CD4-positive, alpha-beta T cell (primary cell): ENCODE data around the gene TRPM1. TPM values are rescaled to one million over a fixed set of nuclear protein-coding genes. Genes with fewer than 3 reads are reported as not detected.

ENCODE experiments used
- ATAC-seq: fragments of 200-7000 bp; cut with Tn5 transposase; one replicate; pipeline ENCODE4 v1.10.0; 2022; ENCODE audit warnings: mild to moderate bottlenecking; ENCODE audit not compliant: poor library complexity
- CTCF ChIA-PET: fragments of 350-600 bp; sonication (Branson Sonifier 250); formaldehyde crosslinking; loops from one replicate; lab custom pipeline; 2021; ENCODE audit warnings: antibody characterized with exemption, inconsistent platforms; lab: Charles Lee
- POLR2A ChIA-PET: fragments of 350-600 bp; sonication (Branson Sonifier 250); formaldehyde crosslinking; loops from one replicate; lab custom pipeline; 2021; ENCODE audit warnings: antibody characterized with exemption, inconsistent platforms; lab: Charles Lee
- DNase-seq, 14 experiments: peaks; one replicate each; pipeline ENCODE4 v3.0.0-alpha.2; 2013 to 2020; ENCODE audit warnings: mixed read lengths in 2 of 14
- H3K27ac ChIP-seq, 2 donors: one replicate each; pipeline versions ENCODE4 v1.5.1 to v1.7.0; 2013; ENCODE audit warnings: low read length in 2 of 2, low read depth in 1 of 2, mild to moderate bottlenecking in 1 of 2
- H3K27me3 ChIP-seq, 2 experiments: 1 replicate in 1 of 2; 2 replicates in 1 of 2; pipeline versions ENCODE4 v1.6.1 to v1.7.0; 2013; ENCODE audit warnings: low read length in 2 of 2, control low read depth in 1 of 2, mild to moderate bottlenecking in 1 of 2, moderate library complexity in 1 of 2; ENCODE audit not compliant: insufficient read depth in 2 of 2, control insufficient read depth in 1 of 2
- H3K36me3 ChIP-seq: one replicate; pipeline ENCODE4 v1.6.1; 2013; ENCODE audit warnings: low read length, control low read depth; ENCODE audit not compliant: insufficient read depth
- H3K4me1 ChIP-seq: one replicate; pipeline ENCODE4 v1.6.1; 2013; ENCODE audit warnings: low read length, control low read depth; ENCODE audit not compliant: insufficient read depth
- H3K4me3 ChIP-seq: one replicate; pipeline ENCODE4 v1.5.1; 2013; ENCODE audit warnings: mild to moderate bottlenecking, low read length, moderate library complexity
- H3K9me3 ChIP-seq, 2 experiments: 1 replicate in 1 of 2; 2 replicates in 1 of 2; pipeline versions ENCODE4 v1.6.1 to v1.7.0; 2013; ENCODE audit warnings: low read length in 2 of 2, mild to moderate bottlenecking in 2 of 2, control low read depth in 1 of 2, moderate library complexity in 1 of 2; ENCODE audit not compliant: control insufficient read depth in 1 of 2, insufficient read depth in 1 of 2
- H3K27ac Mint-ChIP-seq: one replicate; pipeline ENCODE4 v1.8.0; 2020; ENCODE audit warnings: mixed read lengths
- H3K27me3 Mint-ChIP-seq: one replicate; pipeline ENCODE4 v1.8.0; 2021; ENCODE audit warnings: mixed read lengths
- H3K36me3 Mint-ChIP-seq: one replicate; pipeline ENCODE4 v1.8.0; 2021; ENCODE audit warnings: low read depth, mixed read lengths
- H3K4me1 Mint-ChIP-seq: one replicate; pipeline ENCODE4 v1.8.0; 2021; ENCODE audit warnings: low read depth, mixed read lengths
- H3K4me3 Mint-ChIP-seq: one replicate; pipeline ENCODE4 v1.8.0; 2020; ENCODE audit warnings: mild to moderate bottlenecking, mixed read lengths
- H3K9me3 Mint-ChIP-seq: one replicate; pipeline ENCODE4 v1.8.0; 2020; ENCODE audit warnings: mixed read lengths
- CTCF ChIP-seq: fragments of 200-600 bp; IDR thresholded peaks from one replicate; pipeline ENCODE4 v1.8.0; 2022; ENCODE audit warnings: antibody characterized with exemption, mild to moderate bottlenecking
- intact Hi-C, 2 experiments: fragments of 100-400 bp; cut with DNase I in 1 of 2; cut with micrococcal nuclease in 1 of 2; formaldehyde crosslinking; loops; one replicate each; pipeline versions ENCODE4 v1.15.1 to v1.9.0; 2023 to 2025; cut with DNase I, micrococcal nuclease
- total RNA-seq, 174 experiments: library from RNA in 2 of 174; stranded (reverse) in 2 of 174; gene quantifications; one replicate each; pipeline ENCODE4 v1.2.3 and lab custom pipeline; 2021 to 2026

Gene TRPM1
- total RNA-seq, 2 experiments from 2014 or later, result not detected

GRCh38 chr15:31129769-31130303 lies 28.3 kb upstream of the TRPM1 start:
- Histone ChIP-seq H3K27ac (no peak overlapping the region), H3K4me1 (peaks cover 5% of the 10 kb centered on the region), H3K4me3 (no peak overlapping the region), H3K9me3 (no peaks in the 10 kb centered on the region), H3K36me3 (no peaks in the 10 kb centered on the region), H3K27me3 (no peaks in the 10 kb centered on the region)
- no peak overlapping the region for H3K4me3 Mint-ChIP-seq
- H3K36me3 Mint-ChIP-seq, result no peaks in the 10 kb centered on the region
- no peak for TF ChIP-seq CTCF
- ATAC-seq (no peak), DNase-seq (no peak)
- no peaks in the 10 kb centered on the region for H3K27me3 Mint-ChIP-seq
- POLR2A ChIA-PET, result interaction anchor here (1.0 to 1.1 kb wide), 2 partner anchors 205 to 235 kb away, joined by 3 read pairs; no protein-coding TSS in a partner anchor
- no peak overlapping the region for H3K27ac Mint-ChIP-seq
- CTCF ChIA-PET, result interaction anchor here (0.7 to 1.5 kb wide), 13 partner anchors 8 to 471 kb away, joined by 3 to 8 read pairs (median 3); no protein-coding TSS in a partner anchor
- no peaks in the 10 kb centered on the region for H3K9me3 Mint-ChIP-seq
- intact Hi-C loops, result loop anchor here (1.0 to 2.0 kb wide), 3 partner anchors 359 to 469 kb away; no protein-coding TSS in a partner anchor
- H3K4me1 Mint-ChIP-seq, result no peaks in the 10 kb centered on the region

- Mint-ChIP-seq H3K27ac (no peak overlapping the region), H3K27me3 (no peaks in the 10 kb centered on the region), H3K4me3 (no peak overlapping the region), H3K4me1 (no peaks in the 10 kb centered on the region), H3K9me3 (no peaks in the 10 kb centered on the region), H3K36me3 (no peaks in the 10 kb centered on the region)
- ChIA-PET CTCF (interaction anchor here (0.7 to 1.5 kb wide), 13 partner anchors 9 to 471 kb away, joined by 3 to 8 read pairs (median 3); no protein-coding TSS in a partner anchor), POLR2A (interaction anchor here (0.6 to 1.1 kb wide), 3 partner anchors 197 to 234 kb away, joined by 3 read pairs; partner anchors contain the start of gene KLF13)
- H3K4me3 ChIP-seq, result no peak overlapping the region
- TF ChIP-seq CTCF, result peak; percentile 82
- H3K36me3 ChIP-seq, result no peaks in the 10 kb centered on the region
- peaks cover 5% of the 10 kb centered on the region for H3K4me1 ChIP-seq
- intact Hi-C loops, result loop anchor here (1.0 to 2.0 kb wide), 3 partner anchors 360 to 468 kb away; no protein-coding TSS in a partner anchor
- ATAC-seq, result peak; percentile 86
- H3K27ac ChIP-seq, result no peak overlapping the region
- DNase-seq, result peak; percentile 58 to 85 (median 74)
- H3K27me3 ChIP-seq, result no peaks in the 10 kb centered on the region
- H3K9me3 ChIP-seq, result no peaks in the 10 kb centered on the region
Observed at GRCh38 chr15:31128919-31129768, 27.6 kb upstream of the TRPM1 start.

- no peak for TF ChIP-seq CTCF
- no peaks in the 10 kb centered on the region for H3K9me3 ChIP-seq
- H3K4me3 ChIP-seq, result no peak overlapping the region
- no peaks in the 10 kb centered on the region for H3K9me3 Mint-ChIP-seq
- intact Hi-C loops, result loop anchor here (2.0 kb wide), 2 partner anchors 360 to 468 kb away; no protein-coding TSS in a partner anchor
- H3K36me3 Mint-ChIP-seq, result no peaks in the 10 kb centered on the region
- DNase-seq, result no peak
- ChIA-PET CTCF (interaction anchor here (1.3 to 1.5 kb wide), 3 partner anchors 8 to 11 kb away, joined by 5 to 7 read pairs (median 6); no protein-coding TSS in a partner anchor), POLR2A (no interaction called here)
- ATAC-seq, result no peak
- H3K36me3 ChIP-seq, result no peaks in the 10 kb centered on the region
- H3K4me3 Mint-ChIP-seq, result no peak overlapping the region
- no peak overlapping the region for H3K27ac ChIP-seq
- no peaks in the 10 kb centered on the region for H3K27me3 ChIP-seq
- H3K4me1 Mint-ChIP-seq, result no peaks in the 10 kb centered on the region
- no peaks in the 10 kb centered on the region for H3K27me3 Mint-ChIP-seq
- H3K4me1 ChIP-seq, result peaks cover 5% of the 10 kb centered on the region
- no peak overlapping the region for H3K27ac Mint-ChIP-seq
Observed at GRCh38 chr15:31128477-31128876, 27.0 kb upstream of the TRPM1 start.
